Fibroblast of lung (primary cell): ENCODE data around the gene COLQ. TPM values are rescaled to one million over a fixed set of nuclear protein-coding genes. Genes with fewer than 3 reads are reported as not detected.
A peak's percentile ranks its signal among the peaks of the same experiment; 100 is the strongest.

Experiments
- DNase-seq, 2 donors: peaks; one replicate each; pipeline versions ENCODE4 v3.0.0 to v3.0.0-alpha.2; 2010; ENCODE audit warnings: low read depth in 2 of 2
- H2AFZ ChIP-seq: 2 replicates; pipeline ENCODE4 v1.5.1; 2012; ENCODE audit warnings: low read length, control low read depth, inconsistent platforms
- H3K27ac ChIP-seq: 2 replicates; pipeline ENCODE4 v1.5.1; 2011; ENCODE audit warnings: low read length, control low read depth; ENCODE audit not compliant: insufficient read depth
- H3K27me3 ChIP-seq: 2 replicates; pipeline ENCODE4 v1.5.1; 2011; ENCODE audit warnings: mild to moderate bottlenecking, low read length; ENCODE audit not compliant: control insufficient read depth, insufficient read depth
- H3K36me3 ChIP-seq: 2 replicates; pipeline ENCODE4 v1.5.1; 2011; ENCODE audit warnings: low read length; ENCODE audit not compliant: control insufficient read depth, insufficient read depth
- H3K4me1 ChIP-seq: 2 replicates; pipeline ENCODE4 v1.5.1; 2011; ENCODE audit warnings: low read length; ENCODE audit not compliant: control insufficient read depth, insufficient read depth; ENCODE audit errors: extremely low read depth
- H3K4me2 ChIP-seq: 2 replicates; pipeline ENCODE4 v1.5.1; 2011; ENCODE audit warnings: low read length, control low read depth; ENCODE audit not compliant: insufficient read depth; ENCODE audit errors: extremely low read depth
- H3K4me3 ChIP-seq, 4 experiments: fragments of 200-600 bp in 1 of 4; sonication (generic) in 1 of 4; replicated peaks in 1 of 4; 2 replicates each; pipeline ENCODE4 v1.5.1; 2011 to 2016; ENCODE audit warnings: low read length in 4 of 4, low read depth in 3 of 4, mild to moderate bottlenecking in 3 of 4, control low read depth in 2 of 4, inconsistent platforms in 1 of 4, mixed read lengths in 1 of 4; ENCODE audit not compliant: insufficient read depth in 1 of 4; ENCODE audit errors: control extremely low read depth in 1 of 4
- H3K79me2 ChIP-seq: 2 replicates; pipeline ENCODE4 v1.5.1; 2012; ENCODE audit warnings: mild to moderate bottlenecking, low read length, inconsistent platforms; ENCODE audit not compliant: control insufficient read depth, insufficient read depth
- H3K9ac ChIP-seq: 2 replicates; pipeline ENCODE4 v1.5.1; 2011; ENCODE audit warnings: mild to moderate bottlenecking, low read length, control low read depth; ENCODE audit not compliant: insufficient read depth
- H3K9me3 ChIP-seq: 2 replicates; pipeline ENCODE4 v1.5.1; 2012; ENCODE audit warnings: low read depth, low read length; ENCODE audit not compliant: control insufficient read depth, insufficient read depth
- H4K20me1 ChIP-seq: 2 replicates; pipeline ENCODE4 v1.5.1; 2011; ENCODE audit warnings: low read length; ENCODE audit not compliant: control insufficient read depth, insufficient read depth; ENCODE audit errors: extremely low read depth
- EZH2 ChIP-seq: IDR thresholded peaks from 2 replicates; pipeline ENCODE4 v1.5.1; 2012; ENCODE audit warnings: low read length, control low read depth, mild to moderate bottlenecking; ENCODE audit errors: missing control alignments
- polyA plus RNA-seq, 2 donors: library from polyadenylated mRNA; depleted of rRNA in 1 of 2; stranded (reverse) in 1 of 2; unstranded in 1 of 2; fragments of >200 nt; gene quantifications; 2 replicates each; pipeline ENCODE4 v1.2.1, GENCODE V29; 2011 to 2012; ENCODE audit warnings: missing spikeins in 1 of 2
- total RNA-seq: library from RNA; depleted of rRNA; stranded (reverse); fragments of >200 nt; gene quantifications from 2 replicates; pipeline ENCODE4 v1.2.1, GENCODE V29; 2014
- TF ChIP-seq, protein P1 (sequence below), 2 donors: IDR thresholded peaks in 1 of 2; conservative IDR thresholded peaks in 1 of 2; 1 replicate in 1 of 2; 2 replicates in 1 of 2; pipeline ENCODE4 v1.5.1; 2011 to 2012; ENCODE audit warnings: low read length in 2 of 2, control low read depth in 1 of 2, inconsistent platforms in 1 of 2, low read depth in 1 of 2, mild to moderate bottlenecking in 1 of 2

The COLQ gene
- total and polyA plus RNA-seq, 2 donors (not counting 1 experiment from before 2014, with no cell fraction given), result 0.33 to 0.34 TPM

DNA sequence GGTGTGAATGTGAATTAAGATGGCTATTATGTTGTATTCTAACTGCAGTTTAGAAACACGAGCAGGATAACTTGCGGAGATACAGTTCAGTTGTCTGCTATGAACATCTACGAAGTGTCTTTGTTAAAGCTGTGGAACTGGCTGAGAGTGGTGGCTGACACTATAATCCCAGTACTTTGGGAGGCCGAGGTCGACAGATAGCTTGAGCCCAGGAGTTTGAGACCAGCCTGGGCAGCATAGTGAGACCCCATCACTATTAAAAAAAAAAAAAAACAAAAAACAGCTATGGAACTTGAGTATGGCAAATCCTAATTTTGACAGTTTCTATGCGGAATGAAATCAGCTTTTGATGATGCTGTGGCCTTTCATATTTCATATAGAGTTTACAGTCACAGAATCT, 92.4 kb downstream of the COLQ start:
- no peak for DNase-seq
- Histone ChIP-seq H2AFZ (no peak overlapping the region), H3K27me3 (no peaks in the 10 kb centered on the region), H3K4me2 (peak overlapping the region; percentile 97), H3K79me2 (peaks cover 50% of the 10 kb centered on the region), H3K4me1 (peaks cover 6% of the 10 kb centered on the region), H3K9me3 (no peaks in the 10 kb centered on the region), H3K27ac (peak overlapping the region; percentile 96), H3K9ac (no peak overlapping the region), H3K36me3 (peaks cover 7% of the 10 kb centered on the region), H4K20me1 (no peaks in the 10 kb centered on the region), H3K4me3 (peak overlapping the region; percentile 92 to 100 (median 99))
- TF ChIP-seq, protein P1, sequence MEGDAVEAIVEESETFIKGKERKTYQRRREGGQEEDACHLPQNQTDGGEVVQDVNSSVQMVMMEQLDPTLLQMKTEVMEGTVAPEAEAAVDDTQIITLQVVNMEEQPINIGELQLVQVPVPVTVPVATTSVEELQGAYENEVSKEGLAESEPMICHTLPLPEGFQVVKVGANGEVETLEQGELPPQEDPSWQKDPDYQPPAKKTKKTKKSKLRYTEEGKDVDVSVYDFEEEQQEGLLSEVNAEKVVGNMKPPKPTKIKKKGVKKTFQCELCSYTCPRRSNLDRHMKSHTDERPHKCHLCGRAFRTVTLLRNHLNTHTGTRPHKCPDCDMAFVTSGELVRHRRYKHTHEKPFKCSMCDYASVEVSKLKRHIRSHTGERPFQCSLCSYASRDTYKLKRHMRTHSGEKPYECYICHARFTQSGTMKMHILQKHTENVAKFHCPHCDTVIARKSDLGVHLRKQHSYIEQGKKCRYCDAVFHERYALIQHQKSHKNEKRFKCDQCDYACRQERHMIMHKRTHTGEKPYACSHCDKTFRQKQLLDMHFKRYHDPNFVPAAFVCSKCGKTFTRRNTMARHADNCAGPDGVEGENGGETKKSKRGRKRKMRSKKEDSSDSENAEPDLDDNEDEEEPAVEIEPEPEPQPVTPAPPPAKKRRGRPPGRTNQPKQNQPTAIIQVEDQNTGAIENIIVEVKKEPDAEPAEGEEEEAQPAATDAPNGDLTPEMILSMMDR (conservative IDR thresholded peaks at IDR 0.05 in 1 of 2, IDR thresholded peaks at IDR 0.05 in 1 of 2; ENCODE audit: low read depth in 1 of 2, low read length in 2 of 2), result no peak

DNA sequence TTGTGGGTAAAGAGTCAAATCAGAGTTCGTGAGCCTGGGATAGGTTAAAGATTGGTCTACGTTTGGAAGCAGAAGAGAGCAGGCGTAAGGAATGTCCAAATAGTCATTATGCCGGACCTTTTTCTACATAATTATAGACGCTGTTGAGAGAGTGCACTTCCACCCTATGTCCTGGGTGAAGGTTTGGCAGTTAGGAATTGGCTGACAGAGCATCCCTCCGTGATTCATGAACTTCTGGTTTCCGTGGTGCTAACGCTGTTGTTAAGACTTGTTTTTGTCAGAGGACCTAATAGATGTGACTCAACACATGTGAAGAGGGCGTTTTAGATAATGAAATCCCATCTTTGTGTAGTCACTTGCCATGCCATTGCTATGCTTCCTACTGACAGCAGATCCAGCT, 93.0 kb downstream of the COLQ start:
- Histone ChIP-seq H3K79me2 (peaks cover 50% of the 10 kb centered on the region), H3K27me3 (no peaks in the 10 kb centered on the region), H3K4me2 (peak overlapping the region; percentile 97), H3K9ac (peak overlapping the region; percentile 88), H3K4me3 (peak overlapping the region; percentile 92 to 100 (median 99)), H4K20me1 (no peaks in the 10 kb centered on the region), H3K9me3 (no peaks in the 10 kb centered on the region), H3K4me1 (peaks cover 6% of the 10 kb centered on the region), H3K27ac (peak overlapping the region; percentile 96), H2AFZ (no peak overlapping the region), H3K36me3 (peaks cover 7% of the 10 kb centered on the region)
- peak in 1 of 2 donors; percentile 79 for DNase-seq
- TF ChIP-seq, protein P1 (conservative IDR thresholded peaks at IDR 0.05 in 1 of 2, IDR thresholded peaks at IDR 0.05 in 1 of 2; ENCODE audit: low read depth in 1 of 2, low read length in 2 of 2), result no peak
- no peak for TF ChIP-seq EZH2

DNA sequence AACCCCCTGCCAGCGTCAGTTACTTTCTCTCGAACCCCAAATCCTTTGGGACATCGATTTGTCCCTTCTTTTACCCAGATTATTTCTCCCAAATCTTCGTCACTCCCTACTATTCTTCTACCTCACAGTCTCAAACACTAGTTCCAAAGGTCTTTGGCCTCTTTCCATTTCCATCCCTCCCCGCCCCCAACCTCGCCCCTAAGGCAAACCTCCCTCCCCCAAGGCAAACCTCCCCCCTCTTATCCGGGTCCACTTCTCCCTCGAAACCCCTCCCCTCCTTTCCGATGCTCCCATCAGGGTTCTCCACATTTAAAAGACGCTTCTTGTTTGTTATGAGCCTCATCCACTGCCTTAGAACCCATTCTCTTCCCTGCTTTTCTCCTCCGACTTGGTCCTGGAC, 93.5 kb downstream of the COLQ start:
- peak overlapping the region; percentile 96 for H3K27ac ChIP-seq
- no peaks in the 10 kb centered on the region for H4K20me1 ChIP-seq
- peaks cover 50% of the 10 kb centered on the region for H3K79me2 ChIP-seq

More for the DNA sequence above, 93.5 kb downstream of the COLQ start:
- no peak for TF ChIP-seq EZH2
- TF ChIP-seq, protein P1 (conservative IDR thresholded peaks at IDR 0.05 in 1 of 2, IDR thresholded peaks at IDR 0.05 in 1 of 2; ENCODE audit: low read depth in 1 of 2, low read length in 2 of 2), result no peak
- Histone ChIP-seq H3K9ac (peak overlapping the region; percentile 88), H3K4me1 (peaks cover 6% of the 10 kb centered on the region), H3K4me2 (peak overlapping the region; percentile 97), H3K4me3 (peak overlapping the region; percentile 92 to 100 (median 99)), H3K27me3 (no peaks in the 10 kb centered on the region), H2AFZ (peak overlapping the region; percentile 99), H3K36me3 (peaks cover 5% of the 10 kb centered on the region), H3K9me3 (no peaks in the 10 kb centered on the region)
- no peak for DNase-seq
